SU-DHL-6 (cell line): ENCODE measurements around the gene ZNF438.

Experiments used
- H2AFZ ChIP-seq: fragments of 200-600 bp; sonication (generic); 2 replicates; pipeline ENCODE4 v1.6.1; 2014; ENCODE audit warnings: low read depth, mild to moderate bottlenecking, moderate library complexity, mixed read lengths, antibody characterized with exemption, low read length; ENCODE audit not compliant: severe bottlenecking
- H3F3A ChIP-seq: fragments of 200-600 bp; shearing (Covaris generic); 2 replicates; pipeline ENCODE4 v1.6.0; 2016; ENCODE audit warnings: antibody characterized with exemption, mild to moderate bottlenecking; ENCODE audit not compliant: insufficient read depth
- H3K27ac ChIP-seq: fragments of 200-600 bp; sonication (generic); 2 replicates; pipeline ENCODE4 v1.5.1; 2016; ENCODE audit warnings: low read depth, mild to moderate bottlenecking, low read length, moderate library complexity, mixed read lengths
- H3K27me3 ChIP-seq: fragments of 200-600 bp; sonication (generic), shearing (Covaris generic); 2 replicates; pipeline ENCODE4 v1.6.0; 2014; ENCODE audit warnings: mild to moderate bottlenecking, low read length
- H3K36me3 ChIP-seq: fragments of 200-600 bp; sonication (generic); 2 replicates; pipeline ENCODE4 v1.6.1; 2014; ENCODE audit warnings: mild to moderate bottlenecking, low read length, mixed read lengths
- H3K4me2 ChIP-seq: fragments of 300-600, 200-600 bp; shearing (Covaris generic), sonication (generic); 2 replicates; pipeline ENCODE4 v1.6.0; 2014; ENCODE audit warnings: low read length, low read depth, mild to moderate bottlenecking; ENCODE audit not compliant: poor library complexity, severe bottlenecking
- H3K4me3 ChIP-seq: fragments of 200-600 bp; sonication (generic); 2 replicates; pipeline ENCODE4 v1.5.1; 2014; ENCODE audit warnings: antibody characterized with exemption, low read length, mild to moderate bottlenecking, mixed read lengths; ENCODE audit not compliant: insufficient read depth, poor library complexity, severe bottlenecking
- H3K79me2 ChIP-seq: fragments of 200-600 bp; sonication (generic); 2 replicates; pipeline ENCODE4 v1.6.1; 2014; ENCODE audit warnings: mild to moderate bottlenecking, low read length, moderate library complexity; ENCODE audit not compliant: insufficient read depth
- H3K9ac ChIP-seq: fragments of 200-600 bp; sonication (generic); 2 replicates; pipeline ENCODE4 v1.7.0; 2014; ENCODE audit warnings: mild to moderate bottlenecking, low read length
- H3K9me2 ChIP-seq: fragments of 200-600 bp; sonication (generic); replicated peaks from 2 replicates; pipeline ENCODE4 v1.6.1; 2014; ENCODE audit warnings: low read length; ENCODE audit not compliant: insufficient read depth
- H3K9me3 ChIP-seq: fragments of 200-600 bp; sonication (generic); 2 replicates; pipeline ENCODE4 v1.6.1; 2014; ENCODE audit warnings: low read length, mixed read lengths; ENCODE audit not compliant: insufficient read depth
- H4K20me1 ChIP-seq: fragments of 200-600 bp; sonication (generic); 2 replicates; pipeline ENCODE4 v1.6.1; 2014; ENCODE audit warnings: low read depth, mild to moderate bottlenecking, antibody characterized with exemption, low read length, moderate library complexity, mixed read lengths
- EZH2phosphoT487 ChIP-seq: fragments of 200-600 bp; sonication (generic), shearing (Covaris generic); conservative IDR thresholded peaks from 2 replicates; pipeline ENCODE4 v1.6.1; 2018; ENCODE audit warnings: mild to moderate bottlenecking, antibody characterized with exemption, low read length, moderate library complexity, mixed read lengths
- TF ChIP-seq, protein P1 (sequence below): fragments of 200-600 bp; sonication (generic); IDR thresholded peaks from one replicate; pipeline ENCODE4 v1.5.1; 2017; ENCODE audit warnings: antibody characterized with exemption, mild to moderate bottlenecking, low read length, moderate library complexity; ENCODE audit not compliant: insufficient read depth, poor library complexity, severe bottlenecking

The ZNF438 gene

DNA sequence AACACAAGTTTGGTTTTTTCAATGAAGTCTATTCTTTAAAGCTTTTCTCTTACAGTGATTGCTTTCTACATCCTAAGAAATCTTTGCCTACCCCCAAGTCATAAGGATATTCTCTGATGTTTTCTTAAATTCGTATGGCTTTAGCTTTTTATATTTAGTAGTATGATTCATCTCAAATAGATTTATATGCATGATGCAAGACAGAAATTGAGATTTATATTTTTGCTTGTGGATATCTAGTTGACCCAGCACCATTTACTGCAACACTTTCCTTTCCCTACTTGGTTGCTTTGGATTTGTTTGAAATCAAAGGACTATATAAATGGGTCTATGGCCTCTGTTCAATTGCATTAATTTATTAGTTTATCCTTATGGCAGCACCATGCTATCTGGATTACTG, 113.9 kb downstream of the ZNF438 start:
- H3K9ac ChIP-seq: no peak overlapping the region
- H4K20me1 ChIP-seq: no peaks in the 10 kb centered on the region
- TF ChIP-seq, protein P1, sequence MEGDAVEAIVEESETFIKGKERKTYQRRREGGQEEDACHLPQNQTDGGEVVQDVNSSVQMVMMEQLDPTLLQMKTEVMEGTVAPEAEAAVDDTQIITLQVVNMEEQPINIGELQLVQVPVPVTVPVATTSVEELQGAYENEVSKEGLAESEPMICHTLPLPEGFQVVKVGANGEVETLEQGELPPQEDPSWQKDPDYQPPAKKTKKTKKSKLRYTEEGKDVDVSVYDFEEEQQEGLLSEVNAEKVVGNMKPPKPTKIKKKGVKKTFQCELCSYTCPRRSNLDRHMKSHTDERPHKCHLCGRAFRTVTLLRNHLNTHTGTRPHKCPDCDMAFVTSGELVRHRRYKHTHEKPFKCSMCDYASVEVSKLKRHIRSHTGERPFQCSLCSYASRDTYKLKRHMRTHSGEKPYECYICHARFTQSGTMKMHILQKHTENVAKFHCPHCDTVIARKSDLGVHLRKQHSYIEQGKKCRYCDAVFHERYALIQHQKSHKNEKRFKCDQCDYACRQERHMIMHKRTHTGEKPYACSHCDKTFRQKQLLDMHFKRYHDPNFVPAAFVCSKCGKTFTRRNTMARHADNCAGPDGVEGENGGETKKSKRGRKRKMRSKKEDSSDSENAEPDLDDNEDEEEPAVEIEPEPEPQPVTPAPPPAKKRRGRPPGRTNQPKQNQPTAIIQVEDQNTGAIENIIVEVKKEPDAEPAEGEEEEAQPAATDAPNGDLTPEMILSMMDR: no peak
- TF ChIP-seq EZH2phosphoT487: no peak
- H3K9me2 ChIP-seq: no peaks in the 10 kb centered on the region
- H3K4me2 ChIP-seq: no peak overlapping the region
- H3K27me3 ChIP-seq: no peaks in the 10 kb centered on the region
- no peaks in the 10 kb centered on the region for H3F3A ChIP-seq
- H2AFZ ChIP-seq: no peak overlapping the region
- H3K9me3 ChIP-seq: no peaks in the 10 kb centered on the region
- H3K27ac ChIP-seq: no peak overlapping the region
- no peaks in the 10 kb centered on the region for H3K79me2 ChIP-seq
- no peaks in the 10 kb centered on the region for H3K36me3 ChIP-seq
- no peak overlapping the region for H3K4me3 ChIP-seq

DNA sequence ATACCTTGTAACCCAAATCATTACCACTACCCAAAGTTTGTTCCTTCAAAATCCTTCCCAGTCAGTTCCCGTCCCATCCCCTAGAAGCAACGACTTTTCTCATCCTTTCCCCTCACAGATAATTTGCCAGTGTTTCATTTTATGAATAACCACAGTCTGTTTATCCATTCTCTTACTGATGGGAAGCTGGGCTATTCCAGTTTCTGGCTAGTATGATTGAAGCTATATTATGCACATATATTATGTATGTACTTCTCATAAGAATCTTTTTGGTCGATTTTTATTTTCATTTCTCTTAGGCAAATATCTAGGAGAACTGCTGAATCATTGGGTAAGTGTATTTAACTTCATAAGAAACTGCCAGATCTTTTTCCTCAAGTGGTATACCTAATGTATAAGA, 114.6 kb downstream of the ZNF438 start:
- Histone ChIP-seq H3F3A (no peaks in the 10 kb centered on the region), H3K9ac (no peak overlapping the region), H3K4me2 (no peak overlapping the region), H4K20me1 (no peaks in the 10 kb centered on the region), H3K9me2 (no peaks in the 10 kb centered on the region), H3K27ac (no peak overlapping the region), H3K79me2 (no peaks in the 10 kb centered on the region), H3K36me3 (no peaks in the 10 kb centered on the region), H3K4me3 (no peak overlapping the region), H3K27me3 (no peaks in the 10 kb centered on the region), H3K9me3 (no peaks in the 10 kb centered on the region), H2AFZ (no peak overlapping the region)
- TF ChIP-seq, protein P1: no peak
- no peak for TF ChIP-seq EZH2phosphoT487

DNA sequence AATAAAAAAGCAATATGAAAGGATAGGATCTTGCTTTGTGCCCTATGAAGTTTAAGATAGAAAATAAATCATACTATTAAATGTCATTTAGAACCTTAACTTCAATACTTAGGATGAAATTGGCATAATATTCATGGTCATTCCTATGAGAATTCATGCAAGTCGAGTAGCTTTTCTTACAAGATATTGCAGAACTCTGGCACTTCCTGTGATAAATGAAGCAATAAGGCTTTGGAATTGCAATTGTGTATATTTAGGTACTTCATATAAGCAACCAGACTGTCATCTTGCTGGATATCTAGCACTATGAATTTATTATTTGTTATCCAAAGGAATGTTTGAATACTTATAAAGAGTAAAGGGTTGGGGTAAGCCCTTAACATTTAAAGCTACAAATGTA, 116.5 kb downstream of the ZNF438 start:
- no peak overlapping the region for H3K9ac ChIP-seq
- no peak overlapping the region for H3K27ac ChIP-seq
- no peaks in the 10 kb centered on the region for H3K9me3 ChIP-seq
- no peaks in the 10 kb centered on the region for H3K27me3 ChIP-seq
- H3K36me3 ChIP-seq: no peaks in the 10 kb centered on the region
- TF ChIP-seq EZH2phosphoT487: no peak
- TF ChIP-seq, protein P1: no peak
- no peaks in the 10 kb centered on the region for H3K79me2 ChIP-seq
- no peaks in the 10 kb centered on the region for H4K20me1 ChIP-seq
- H3K4me2 ChIP-seq: no peak overlapping the region
- no peak overlapping the region for H2AFZ ChIP-seq
- H3K9me2 ChIP-seq: no peaks in the 10 kb centered on the region
- no peaks in the 10 kb centered on the region for H3F3A ChIP-seq
- H3K4me3 ChIP-seq: no peak overlapping the region
